ENCODE measurements around the gene NDUFS6.

The NDUFS6 gene

GRCh38 chr5:1783216-1783554, 18.0 kb upstream of the NDUFS6 start (continued):
- TF ChIP-seq ZNF654 (tag by site-specific recombination; IDR thresholded peaks at IDR 0.05; ENCODE audit: low read depth) = no peak
- no peak for TF ChIP-seq ZNF404 (tag by site-specific recombination; IDR thresholded peaks at IDR 0.05)
- TF ChIP-seq ZNF248 (tag by site-specific recombination; IDR thresholded peaks at IDR 0.05) = no peak
- TF ChIP-seq ZNF239 (tag by site-specific recombination; IDR thresholded peaks at IDR 0.05) = no peak
- no peak for TF ChIP-seq ZNF16 (tag by site-specific recombination; IDR thresholded peaks at IDR 0.05; ENCODE audit: low read depth)
- no peak for TF ChIP-seq ZNF148 (tag by site-specific recombination; IDR thresholded peaks at IDR 0.05; ENCODE audit: borderline replicate concordance)
- TF ChIP-seq ZNF596 (tag by site-specific recombination; IDR thresholded peaks at IDR 0.05) = no peak
- no peak for TF ChIP-seq ZNF280D (tag by site-specific recombination; IDR thresholded peaks at IDR 0.05)
- TF ChIP-seq TRIM28 (IDR thresholded peaks at IDR 0.05; ENCODE audit: borderline replicate concordance, low read length) = no peak
- peak; percentile 49; the same call in 1 of the 2 replicates for TF ChIP-seq OSR2 (tag by site-specific recombination; IDR thresholded peaks at IDR 0.05)
- TF ChIP-seq GLI4 (tag by site-specific recombination; IDR thresholded peaks at IDR 0.05) = no peak
- no peak for TF ChIP-seq ZNF692 (tag by site-specific recombination; IDR thresholded peaks at IDR 0.05)
- peak; percentile 33; the same call in 1 of the 2 replicates for TF ChIP-seq ZNF350 (tag by site-specific recombination; IDR thresholded peaks at IDR 0.05)
- TF ChIP-seq KLF1 (tag by site-specific recombination; IDR thresholded peaks at IDR 0.05) = peak; percentile 96
- no peak for TF ChIP-seq ZBTB49 (tag by site-specific recombination; IDR thresholded peaks at IDR 0.05; ENCODE audit: low read depth)
- TF ChIP-seq ZNF843 (tag by site-specific recombination; IDR thresholded peaks at IDR 0.05) = peak; percentile 59; the same call in 1 of the 2 replicates
- no peak for TF ChIP-seq ZNF311 (tag by site-specific recombination; IDR thresholded peaks at IDR 0.05; ENCODE audit: borderline replicate concordance)
- TF ChIP-seq ZNF521 (tag by site-specific recombination; IDR thresholded peaks at IDR 0.05) = no peak
- no peak for TF ChIP-seq ZNF112 (tag by site-specific recombination; IDR thresholded peaks at IDR 0.05)
- peak; percentile 65 for TF ChIP-seq INSM2 (tag by site-specific recombination; IDR thresholded peaks at IDR 0.05)
- no peak for TF ChIP-seq ZNF449 (tag by site-specific recombination; IDR thresholded peaks at IDR 0.05)
